ENCODE data around the gene PFN2. TPM values are rescaled to one million over a fixed set of nuclear protein-coding genes. Genes with fewer than 3 reads are reported as not detected.

The PFN2 gene
- total RNA-seq = 10 to 100 TPM; 37.5 to 62.4 (median 60.1) TPM
- 10 to 100 TPM; 33.7 to 52.5 (median 50.5) TPM for polyA plus RNA-seq

DNA sequence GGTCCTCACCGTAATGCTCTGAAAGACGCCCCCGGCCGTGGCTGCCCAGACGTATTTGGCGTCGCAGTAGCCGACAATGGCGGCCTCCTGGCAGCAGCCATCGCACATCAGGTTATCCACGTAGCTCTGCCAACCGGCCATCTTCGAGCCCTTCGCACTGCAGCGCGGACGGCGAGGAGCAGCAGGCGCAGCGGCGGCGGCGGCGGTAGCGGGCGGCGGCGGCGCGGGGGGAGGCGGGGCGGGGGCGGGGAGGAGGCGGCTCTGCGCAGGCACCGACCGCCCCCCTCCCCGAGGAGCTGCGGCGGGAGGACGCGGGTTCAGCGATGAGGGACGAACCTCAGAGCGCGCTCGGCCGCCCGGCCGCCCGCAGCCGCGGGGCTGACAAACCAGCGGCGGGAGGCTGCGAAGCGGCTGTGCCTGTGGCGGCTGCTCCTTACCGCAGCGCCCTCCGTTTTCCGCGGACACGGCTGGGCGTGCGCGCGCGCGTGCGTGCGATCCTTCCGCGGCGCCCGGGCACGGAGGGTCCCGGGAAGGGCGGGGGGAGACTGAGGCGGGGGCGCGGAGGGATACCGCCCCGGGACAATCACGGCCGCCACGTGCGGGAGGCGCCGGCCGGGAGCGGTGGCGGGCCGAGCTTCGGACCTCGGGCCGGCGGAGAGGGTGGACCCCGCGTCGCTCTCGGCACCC lies at the start of gene PFN2:
Gene PFN2 (minus strand): TSS at position 180 of the 687 bp plus-strand sequence. CDS start 39 bp downstream, at position 141.
- 0 to 1% methylated on average over 102 of the region's 102 CpGs for WGBS, 2 donors
- Histone ChIP-seq H3K36me3 (peaks cover 0 to 7% (median 0%) of the 10 kb centered on the region in 4 donors), H3K27ac (peak within 1 kb of the TSS; percentile 92 to 98 (median 97)), H3K4me1 (peaks cover 0 to 40% (median 24%) of the 10 kb centered on the region in 4 donors), H3K4me3 (peak within 1 kb of the TSS; percentile 79 to 98 (median 86)), H3K9me3 (no peaks in the 10 kb centered on the region), H3K27me3 (no peaks in the 10 kb centered on the region)
- no peak for TF ChIP-seq EP300 (IDR thresholded peaks at IDR 0.05)
- peak; percentile 49 to 80 (median 58) for TF ChIP-seq POLR2AphosphoS5 (IDR thresholded peaks at IDR 0.05)
- TF ChIP-seq POLR2A (IDR thresholded peaks at IDR 0.05) = no peak
- peak; percentile 84 for DNase-seq
- intact Hi-C loops (cut with DNase I) = loop anchor here (1.0 to 5.0 kb wide), 4 partner anchors 112 to 576 kb away; partner anchors contain the start of genes EIF2A, SERP1 and TSC22D2

GRCh38 chr3:150015901-150016300 lies 45.2 kb upstream of the PFN2 start:
- Histone ChIP-seq H3K27me3 (no peaks in the 10 kb centered on the region), H3K4me3 (no peak overlapping the region), H3K27ac (no peak overlapping the region), H3K36me3 (no peaks in the 10 kb centered on the region), H3K4me1 (no peaks in the 10 kb centered on the region), H3K9me3 (no peaks in the 10 kb centered on the region)
- no peak for DNase-seq
- 88 to 90% methylated on average over 2 of the region's 2 CpGs for WGBS, 2 donors
- intact Hi-C loops (cut with DNase I) = no loop called here
- TF ChIP-seq, protein P1, sequence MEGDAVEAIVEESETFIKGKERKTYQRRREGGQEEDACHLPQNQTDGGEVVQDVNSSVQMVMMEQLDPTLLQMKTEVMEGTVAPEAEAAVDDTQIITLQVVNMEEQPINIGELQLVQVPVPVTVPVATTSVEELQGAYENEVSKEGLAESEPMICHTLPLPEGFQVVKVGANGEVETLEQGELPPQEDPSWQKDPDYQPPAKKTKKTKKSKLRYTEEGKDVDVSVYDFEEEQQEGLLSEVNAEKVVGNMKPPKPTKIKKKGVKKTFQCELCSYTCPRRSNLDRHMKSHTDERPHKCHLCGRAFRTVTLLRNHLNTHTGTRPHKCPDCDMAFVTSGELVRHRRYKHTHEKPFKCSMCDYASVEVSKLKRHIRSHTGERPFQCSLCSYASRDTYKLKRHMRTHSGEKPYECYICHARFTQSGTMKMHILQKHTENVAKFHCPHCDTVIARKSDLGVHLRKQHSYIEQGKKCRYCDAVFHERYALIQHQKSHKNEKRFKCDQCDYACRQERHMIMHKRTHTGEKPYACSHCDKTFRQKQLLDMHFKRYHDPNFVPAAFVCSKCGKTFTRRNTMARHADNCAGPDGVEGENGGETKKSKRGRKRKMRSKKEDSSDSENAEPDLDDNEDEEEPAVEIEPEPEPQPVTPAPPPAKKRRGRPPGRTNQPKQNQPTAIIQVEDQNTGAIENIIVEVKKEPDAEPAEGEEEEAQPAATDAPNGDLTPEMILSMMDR (IDR thresholded peaks at IDR 0.05) = no peak
- no peak for TF ChIP-seq POLR2A (IDR thresholded peaks at IDR 0.05)
- no peak for TF ChIP-seq POLR2AphosphoS5 (IDR thresholded peaks at IDR 0.05)
- TF ChIP-seq EP300 (IDR thresholded peaks at IDR 0.05) = no peak

- TF ChIP-seq EP300 (IDR thresholded peaks at IDR 0.05) = no peak
- TF ChIP-seq, protein P1 (IDR thresholded peaks at IDR 0.05) = no peak
- TF ChIP-seq POLR2AphosphoS5 (IDR thresholded peaks at IDR 0.05) = no peak
- TF ChIP-seq POLR2A (IDR thresholded peaks at IDR 0.05) = no peak
- H3K9me3 ChIP-seq = no peaks in the 10 kb centered on the region
- DNase-seq = no peak
- no peak overlapping the region for H3K4me3 ChIP-seq
- H3K4me1 ChIP-seq = no peaks in the 10 kb centered on the region
- H3K27me3 ChIP-seq = no peaks in the 10 kb centered on the region
- no peaks in the 10 kb centered on the region for H3K36me3 ChIP-seq
- intact Hi-C loops (cut with DNase I) = no loop called here
- H3K27ac ChIP-seq = no peak overlapping the region
Observed at GRCh38 chr3:150014782-150015181, 44.1 kb upstream of the PFN2 start.

DNA sequence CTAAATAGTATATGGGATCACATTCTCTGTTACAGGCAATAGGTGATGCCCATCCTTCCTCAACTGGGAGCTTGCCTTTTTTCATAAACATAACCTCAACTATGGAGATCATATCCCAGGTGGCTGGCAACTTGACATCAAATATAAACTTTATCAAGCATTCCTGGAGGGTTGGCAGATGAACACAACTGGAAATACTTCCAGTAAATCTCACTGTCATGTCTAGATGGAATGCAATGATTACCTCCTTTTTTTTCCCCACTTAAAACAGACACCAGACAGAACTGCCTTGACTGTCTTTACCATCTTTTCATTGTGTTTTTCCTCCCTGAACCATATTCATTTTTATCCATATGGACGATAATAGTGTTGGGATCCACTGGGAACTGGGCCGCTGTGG lies 43.1 kb upstream of the PFN2 start:
- no peaks in the 10 kb centered on the region for H3K4me1 ChIP-seq
- intact Hi-C loops (cut with DNase I) = no loop called here
- H3K9me3 ChIP-seq = no peaks in the 10 kb centered on the region
- 95 to 98% methylated on average over 2 of the region's 2 CpGs for WGBS, 2 donors
- no peaks in the 10 kb centered on the region for H3K36me3 ChIP-seq
- no peak overlapping the region for H3K27ac ChIP-seq
- no peaks in the 10 kb centered on the region for H3K27me3 ChIP-seq
- no peak for DNase-seq
- H3K4me3 ChIP-seq = no peak overlapping the region
- TF ChIP-seq, protein P1 (IDR thresholded peaks at IDR 0.05) = no peak
- TF ChIP-seq POLR2A (IDR thresholded peaks at IDR 0.05) = no peak
- TF ChIP-seq POLR2AphosphoS5 (IDR thresholded peaks at IDR 0.05) = no peak
- no peak for TF ChIP-seq EP300 (IDR thresholded peaks at IDR 0.05)

DNA sequence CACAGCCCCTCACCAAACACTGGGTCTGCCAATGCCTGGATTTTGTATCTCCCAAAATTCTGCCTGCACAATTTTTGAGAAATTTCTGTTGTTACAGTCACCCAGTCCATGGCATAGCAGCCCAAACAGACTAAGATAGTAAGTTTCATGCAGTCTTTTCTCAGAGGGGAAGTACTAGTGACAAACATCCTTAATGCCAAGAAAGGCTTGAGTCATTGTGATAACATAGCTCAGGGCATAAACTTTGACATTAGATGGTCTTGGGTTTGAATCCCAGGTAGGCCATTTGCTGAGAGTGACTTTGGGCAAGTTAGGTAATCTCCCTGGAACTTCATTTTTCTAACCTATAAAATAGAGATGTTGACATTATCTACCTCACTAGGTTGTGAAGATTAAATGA lies 36.1 kb upstream of the PFN2 start:
- DNase-seq = no peak
- Histone ChIP-seq H3K9me3 (no peaks in the 10 kb centered on the region), H3K27ac (no peak overlapping the region), H3K4me1 (no peaks in the 10 kb centered on the region), H3K4me3 (no peak overlapping the region), H3K27me3 (no peaks in the 10 kb centered on the region), H3K36me3 (no peaks in the 10 kb centered on the region)
- intact Hi-C loops (cut with DNase I) = no loop called here
- TF ChIP-seq EP300 (IDR thresholded peaks at IDR 0.05) (no peak), POLR2AphosphoS5 (IDR thresholded peaks at IDR 0.05) (no peak), POLR2A (IDR thresholded peaks at IDR 0.05) (no peak)
- TF ChIP-seq, protein P1 (IDR thresholded peaks at IDR 0.05) = no peak

All from sigmoid colon (tissue), 7 donors.